Liver (tissue), 9 donors: ENCODE data around the gene PPP1R12C. TPM values are rescaled to one million over a fixed set of nuclear protein-coding genes. Genes with fewer than 3 reads are reported as not detected.

Source experiments
- DNase-seq: peaks from one replicate; pipeline ENCODE4 v3.0.0-alpha.2; 2017; ENCODE audit warnings: low spot score
- H3K27ac ChIP-seq, 2 donors: one replicate each; pipeline ENCODE4 v1.7.0; 2013; ENCODE audit warnings: inconsistent platforms in 2 of 2, low read length in 2 of 2, control low read depth in 1 of 2, low read depth in 1 of 2, mild to moderate bottlenecking in 1 of 2
- H3K27me3 ChIP-seq, 4 donors: one replicate each; pipeline versions ENCODE4 v1.6.1 to v1.7.0; 2013; ENCODE audit warnings: low read length in 3 of 4, inconsistent platforms in 1 of 4, mild to moderate bottlenecking in 1 of 4, moderate library complexity in 1 of 4; ENCODE audit not compliant: control insufficient read depth in 4 of 4, insufficient read depth in 4 of 4
- H3K36me3 ChIP-seq, 4 donors: one replicate each; pipeline versions ENCODE4 v1.6.1 to v1.7.0; 2013; ENCODE audit warnings: low read length in 3 of 4, mild to moderate bottlenecking in 3 of 4, low read depth in 1 of 4, moderate library complexity in 1 of 4; ENCODE audit not compliant: control insufficient read depth in 4 of 4, insufficient read depth in 3 of 4
- H3K4me1 ChIP-seq, 4 donors: one replicate each; pipeline versions ENCODE4 v1.6.1 to v1.7.0; 2013; ENCODE audit warnings: low read length in 3 of 4, mild to moderate bottlenecking in 3 of 4, moderate library complexity in 1 of 4; ENCODE audit not compliant: control insufficient read depth in 4 of 4, insufficient read depth in 4 of 4
- H3K4me3 ChIP-seq, 3 donors: one replicate each; pipeline versions ENCODE4 v1.6.1 to v1.7.0; 2013; ENCODE audit warnings: low read length in 3 of 3, control low read depth in 1 of 3, low read depth in 1 of 3, mild to moderate bottlenecking in 1 of 3
- H3K9ac ChIP-seq, 2 donors: one replicate each; pipeline ENCODE4 v1.7.0; 2013; ENCODE audit warnings: low read length in 2 of 2, mild to moderate bottlenecking in 2 of 2, moderate library complexity in 2 of 2, control low read depth in 1 of 2, low read depth in 1 of 2
- H3K9me3 ChIP-seq, 4 donors: one replicate each; pipeline versions ENCODE4 v1.6.1 to v1.7.0; 2013; ENCODE audit warnings: low read length in 3 of 4; ENCODE audit not compliant: control insufficient read depth in 4 of 4
- ATF3 ChIP-seq: IDR thresholded peaks from 2 replicates; pipeline ENCODE4 v1.6.1; 2016; ENCODE audit warnings: antibody characterized with exemption
- CTCF ChIP-seq: fragments of 150-350 bp; IDR thresholded peaks from 2 replicates; pipeline ENCODE4 v1.5.1; 2017; ENCODE audit warnings: improper control_type of control experiment, low read depth, low read length; ENCODE audit not compliant: missing input control
- EGR1 ChIP-seq, 2 donors: IDR thresholded peaks; 2 replicates each; pipeline ENCODE4 v1.6.1; 2016 to 2018; ENCODE audit warnings: antibody characterized with exemption in 2 of 2, low read depth in 2 of 2
- FOXA1 ChIP-seq: IDR thresholded peaks from 2 replicates; pipeline ENCODE4 v1.6.1; 2016; ENCODE audit warnings: antibody characterized with exemption
- FOXA2 ChIP-seq: IDR thresholded peaks from 2 replicates; pipeline ENCODE4 v1.6.1; 2016; ENCODE audit warnings: antibody characterized with exemption
- GABPA ChIP-seq, 2 donors: IDR thresholded peaks in 1 of 2; conservative IDR thresholded peaks in 1 of 2; 2 replicates each; pipeline ENCODE4 v1.6.1; 2016; ENCODE audit warnings: antibody characterized with exemption in 2 of 2, mild to moderate bottlenecking in 1 of 2, moderate library complexity in 1 of 2
- HNF4A ChIP-seq, 2 donors: conservative IDR thresholded peaks; 2 replicates each; pipeline ENCODE4 v1.6.1; 2016; ENCODE audit warnings: antibody characterized with exemption in 2 of 2, mild to moderate bottlenecking in 2 of 2
- HNF4G ChIP-seq: IDR thresholded peaks from 2 replicates; pipeline ENCODE4 v1.6.1; 2016; ENCODE audit warnings: antibody characterized with exemption
- JUND ChIP-seq, 2 donors: IDR thresholded peaks; 2 replicates each; pipeline ENCODE4 v1.6.1; 2016; ENCODE audit warnings: antibody characterized with exemption in 2 of 2
- MAX ChIP-seq: IDR thresholded peaks from 2 replicates; pipeline ENCODE4 v1.6.1; 2016; ENCODE audit warnings: antibody characterized with exemption
- NR2F2 ChIP-seq: IDR thresholded peaks from 2 replicates; pipeline ENCODE4 v1.6.1; 2016; ENCODE audit warnings: antibody characterized with exemption
- RAD21 ChIP-seq, 2 donors: IDR thresholded peaks; 2 replicates each; pipeline ENCODE4 v1.6.1; 2016; ENCODE audit warnings: antibody characterized with exemption in 2 of 2, mild to moderate bottlenecking in 2 of 2
- REST ChIP-seq: IDR thresholded peaks from 2 replicates; pipeline ENCODE4 v1.6.1; 2016; ENCODE audit warnings: antibody characterized with exemption, mild to moderate bottlenecking
- RXRA ChIP-seq, 2 donors: IDR thresholded peaks; 2 replicates each; pipeline ENCODE4 v1.6.1; 2017 to 2018; ENCODE audit warnings: antibody characterized with exemption in 2 of 2, mild to moderate bottlenecking in 1 of 2
- SP1 ChIP-seq: IDR thresholded peaks from 2 replicates; pipeline ENCODE4 v1.6.1; 2018; ENCODE audit warnings: antibody characterized with exemption, mild to moderate bottlenecking
- TAF1 ChIP-seq: conservative IDR thresholded peaks from 2 replicates; pipeline ENCODE4 v1.6.1; 2016; ENCODE audit warnings: antibody characterized with exemption, mild to moderate bottlenecking
- YY1 ChIP-seq: IDR thresholded peaks from 2 replicates; pipeline ENCODE4 v1.6.1; 2016; ENCODE audit warnings: antibody characterized with exemption, mild to moderate bottlenecking
- ZBTB33 ChIP-seq: IDR thresholded peaks from 2 replicates; pipeline ENCODE4 v1.6.1; 2016; ENCODE audit warnings: antibody characterized with exemption
- WGBS: extraction: QIAGEN DNeasy Blood & Tissue Kit; methylation state at CpG from one replicate; pipeline ENCODE4 v1.1.7; 2013; 5-methylcytosine and 5-hydroxymethylcytosine counted together
- polyA plus RNA-seq, 2 donors: library from polyadenylated mRNA; stranded (reverse) in 1 of 2; unstranded in 1 of 2; fragments of 200-250 nt in 1 of 2; fragments of >200 nt in 1 of 2; fragmentation: Nextera tagmentation in 1 of 2; extraction: Ambion mirVana in 1 of 2; gene quantifications; one replicate each; pipeline versions ENCODE4 v1.2.1 to v1.2.3, GENCODE V29; 2013 to 2015
- total RNA-seq, 2 donors: library from RNA; depleted of rRNA; stranded (reverse); fragments of >200 nt; gene quantifications; one replicate each; pipeline ENCODE4 v1.2.3, GENCODE V29; 2014
- donor health status: healthy.
- donor health status: healthy.
- donor health status: healthy.
- donor health status: healthy.
- donor health status: healthy.

The PPP1R12C gene
- total and polyA plus RNA-seq, 4 donors, result 7.4 to 35.8 (median 24.9) TPM

- Histone ChIP-seq H3K4me1 (peaks cover 3 to 16% (median 10%) of the 10 kb centered on the region in 4 donors), H3K36me3 (peaks cover 0 to 32% (median 9%) of the 10 kb centered on the region in 4 donors), H3K27ac (no peak overlapping the region), H3K4me3 (no peak overlapping the region), H3K27me3 (no peaks in the 10 kb centered on the region), H3K9me3 (no peaks in the 10 kb centered on the region), H3K9ac (no peak overlapping the region)
- TF ChIP-seq CTCF, result no peak
- TF ChIP-seq RAD21 (IDR thresholded peaks at IDR 0.05), result no peak
- no peak for TF ChIP-seq TAF1
- TF ChIP-seq SP1, result no peak
- TF ChIP-seq JUND (IDR thresholded peaks at IDR 0.05), result no peak
- no peak for TF ChIP-seq RXRA (IDR thresholded peaks at IDR 0.05)
- no peak for TF ChIP-seq MAX
- TF ChIP-seq NR2F2, result no peak
- no peak for TF ChIP-seq ZBTB33
- TF ChIP-seq FOXA2, result no peak
- no peak for TF ChIP-seq GABPA (IDR thresholded peaks at IDR 0.05 in 1 of 2, conservative IDR thresholded peaks at IDR 0.05 in 1 of 2)
- no peak for TF ChIP-seq ATF3
- 93% methylated on average over 32 of the region's 32 CpGs for WGBS
- no peak for DNase-seq
Observed at GRCh38 chr19:55091126-55091910, 26.1 kb downstream of the PPP1R12C start.

GRCh38 chr19:55090564-55090963 is 26.9 kb downstream of the PPP1R12C start:
- no peak for DNase-seq
- Histone ChIP-seq H3K9ac (no peak overlapping the region), H3K27ac (no peak overlapping the region), H3K4me3 (no peak overlapping the region), H3K9me3 (no peaks in the 10 kb centered on the region), H3K36me3 (peaks cover 0 to 29% (median 9%) of the 10 kb centered on the region in 4 donors), H3K27me3 (peaks cover 0 to under 1% (median 0%) of the 10 kb centered on the region in 4 donors), H3K4me1 (peaks cover 3 to 16% (median 10%) of the 10 kb centered on the region in 4 donors)
- 96% methylated on average over 13 of the region's 13 CpGs for WGBS
- no peak for TF ChIP-seq MAX
- no peak for TF ChIP-seq HNF4A (conservative IDR thresholded peaks at IDR 0.05)
- no peak for TF ChIP-seq REST
- TF ChIP-seq SP1, result no peak
- TF ChIP-seq ZBTB33, result no peak
- no peak for TF ChIP-seq RXRA (IDR thresholded peaks at IDR 0.05)
- TF ChIP-seq EGR1 (IDR thresholded peaks at IDR 0.05; ENCODE audit: low read depth in 2 of 2), result no peak
- no peak for TF ChIP-seq TAF1
- TF ChIP-seq HNF4G, result no peak
- no peak for TF ChIP-seq JUND (IDR thresholded peaks at IDR 0.05)
- TF ChIP-seq NR2F2, result no peak
- TF ChIP-seq YY1, result no peak
- TF ChIP-seq FOXA1, result no peak
- TF ChIP-seq FOXA2, result no peak
- no peak for TF ChIP-seq CTCF
